H1 (cell line): ENCODE results near the gene GJB1. TPM values are rescaled to one million over a fixed set of nuclear protein-coding genes. Genes with fewer than 3 reads are reported as not detected.

Source experiments
- CTCF ChIA-PET: fragments of 300-600 bp; sonication (Branson Sonifier 250); formaldehyde crosslinking; loops from one replicate; lab custom pipeline; 2021; ENCODE audit not compliant: partially characterized antibody; lab: Charles Lee
- POLR2A ChIA-PET: fragments of 300-600 bp; sonication (Branson Sonifier 250); formaldehyde crosslinking; loops from one replicate; lab custom pipeline; 2021; ENCODE audit warnings: inconsistent platforms; ENCODE audit not compliant: partially characterized antibody; lab: Charles Lee
- DNase-seq, 2 experiments: peaks; one replicate each; pipeline versions ENCODE4 v3.0.0 to v3.0.0-alpha.2; 2010 to 2022; ENCODE audit warnings: low spot score in 2 of 2, low read depth in 1 of 2, mixed read lengths in 1 of 2
- FAIRE-seq: peaks from 2 replicates; lab custom pipeline; 2011; peaks lifted over from hg19 to GRCh38; lab: Jason Lieb, UNC
- H2AFZ ChIP-seq: 2 replicates; pipeline ENCODE4 v1.8.1; 2012; ENCODE audit warnings: low read length, inconsistent platforms
- H2AK5ac ChIP-seq: 2 replicates; pipeline ENCODE4 v1.6.1; 2013; ENCODE audit warnings: low read depth, low read length
- H2BK120ac ChIP-seq: replicated peaks from 2 replicates; pipeline ENCODE3; 2013; ENCODE audit warnings: low read depth, low read length, inconsistent platforms
- H2BK12ac ChIP-seq: 2 replicates; pipeline ENCODE4 v1.6.1; 2013; ENCODE audit warnings: low read depth, low read length
- H2BK15ac ChIP-seq: 2 replicates; pipeline ENCODE4 v1.6.1; 2013; ENCODE audit warnings: low read length
- H2BK20ac ChIP-seq: 2 replicates; pipeline ENCODE4 v1.6.1; 2013; ENCODE audit warnings: low read length
- H2BK5ac ChIP-seq: 2 replicates; pipeline ENCODE4 v1.6.1; 2013; ENCODE audit warnings: low read depth, low read length
- H3K14ac ChIP-seq: 2 replicates; pipeline ENCODE4 v1.6.1; 2013; ENCODE audit warnings: inconsistent platforms; ENCODE audit not compliant: insufficient read length
- H3K18ac ChIP-seq: 2 replicates; pipeline ENCODE4 v1.6.1; 2013; ENCODE audit warnings: low read length; ENCODE audit errors: extremely low read depth
- H3K23ac ChIP-seq: 2 replicates; pipeline ENCODE4 v1.6.1; 2013; ENCODE audit warnings: inconsistent platforms; ENCODE audit not compliant: insufficient read length
- H3K23me2 ChIP-seq: 2 replicates; pipeline ENCODE4 v1.6.1; 2013; ENCODE audit warnings: low read depth, low read length
- H3K27ac ChIP-seq: 2 replicates; pipeline ENCODE4 v1.6.1; 2011; ENCODE audit warnings: low read depth, low read length, inconsistent platforms
- H3K27me3 ChIP-seq, 4 experiments: replicated peaks in 1 of 4; 1 replicate in 1 of 4; 2 replicates in 3 of 4; pipeline versions ENCODE4 v1.6.1 to v1.8.1; 2011 to 2013; ENCODE audit warnings: low read length in 3 of 4, mild to moderate bottlenecking in 3 of 4, inconsistent platforms in 2 of 4, mixed read lengths in 2 of 4, moderate library complexity in 1 of 4; ENCODE audit not compliant: control insufficient read depth in 3 of 4, insufficient read depth in 3 of 4; ENCODE audit errors: extremely low read depth in 1 of 4
- H3K36me3 ChIP-seq, 4 experiments: 2 replicates each; pipeline versions ENCODE4 v1.6.1 to v1.8.1; 2011 to 2013; ENCODE audit warnings: mild to moderate bottlenecking in 4 of 4, low read length in 3 of 4, moderate library complexity in 2 of 4, control low read depth in 1 of 4, inconsistent platforms in 1 of 4; ENCODE audit not compliant: insufficient read depth in 4 of 4, control insufficient read depth in 2 of 4
- H3K4ac ChIP-seq: replicated peaks from 2 replicates; pipeline ENCODE3; 2013; ENCODE audit warnings: low read length, low read depth, mixed read lengths, inconsistent platforms; ENCODE audit not compliant: insufficient read length
- H3K4me1 ChIP-seq, 4 experiments: replicated peaks in 1 of 4; 1 replicate in 1 of 4; 2 replicates in 3 of 4; pipeline versions ENCODE4 v1.6.1 to v1.8.1; 2011 to 2013; ENCODE audit warnings: low read length in 3 of 4, inconsistent platforms in 2 of 4, mixed read lengths in 1 of 4; ENCODE audit not compliant: insufficient read depth in 4 of 4, control insufficient read depth in 3 of 4
- H3K4me2 ChIP-seq, 2 experiments: 2 replicates each; pipeline versions ENCODE4 v1.6.1 to v1.8.1; 2011 to 2013; ENCODE audit warnings: low read depth in 2 of 2, low read length in 2 of 2, control low read depth in 1 of 2, inconsistent platforms in 1 of 2, mild to moderate bottlenecking in 1 of 2; ENCODE audit not compliant: insufficient read depth in 1 of 2
- H3K4me3 ChIP-seq, 4 experiments: fragments of 200-600, 300-600 bp in 1 of 4; sonication (generic), shearing (Covaris generic), sonication (Bioruptor Twin) in 1 of 4; 2 replicates each; pipeline versions ENCODE4 v1.5.1 to v1.8.1; 2011 to 2016; ENCODE audit warnings: low read length in 4 of 4, low read depth in 3 of 4, control low read depth in 2 of 4, inconsistent platforms in 2 of 4, mild to moderate bottlenecking in 2 of 4, mixed read lengths in 1 of 4, moderate library complexity in 1 of 4; ENCODE audit not compliant: insufficient read depth in 2 of 4; ENCODE audit errors: extremely low read depth in 1 of 4
- H3K56ac ChIP-seq: replicated peaks from 2 replicates; pipeline ENCODE3; 2013; ENCODE audit warnings: low read depth, mild to moderate bottlenecking, mixed read lengths, low read length, inconsistent platforms; ENCODE audit not compliant: insufficient read length
- H3K79me1 ChIP-seq: 2 replicates; pipeline ENCODE4 v1.6.1; 2013; ENCODE audit warnings: low read depth, low read length, control low read depth
- H3K79me2 ChIP-seq, 2 experiments: 2 replicates each; pipeline versions ENCODE4 v1.6.1 to v1.8.1; 2012 to 2013; ENCODE audit warnings: low read length in 2 of 2, mild to moderate bottlenecking in 2 of 2, inconsistent platforms in 1 of 2; ENCODE audit not compliant: insufficient read depth in 2 of 2, control insufficient read depth in 1 of 2
- H3K9ac ChIP-seq, 4 experiments: replicated peaks in 1 of 4; 1 replicate in 1 of 4; 2 replicates in 3 of 4; pipeline versions ENCODE4 v1.6.1 to v1.8.1; 2011 to 2013; ENCODE audit warnings: low read depth in 3 of 4, low read length in 3 of 4, control low read depth in 2 of 4, mild to moderate bottlenecking in 2 of 4, moderate library complexity in 2 of 4, inconsistent platforms in 1 of 4; ENCODE audit errors: extremely low read depth in 1 of 4
- H3K9me3 ChIP-seq, 2 experiments: 2 replicates each; pipeline versions ENCODE4 v1.6.1 to v1.8.1; 2012 to 2013; ENCODE audit warnings: mild to moderate bottlenecking in 2 of 2, moderate library complexity in 2 of 2, control low read depth in 1 of 2, inconsistent platforms in 1 of 2, low read depth in 1 of 2, low read length in 1 of 2, mixed read lengths in 1 of 2; ENCODE audit not compliant: insufficient read depth in 2 of 2
- H4K20me1 ChIP-seq, 2 experiments: replicated peaks in 1 of 2; 2 replicates each; pipeline versions ENCODE3 to v1.8.1; 2011 to 2013; ENCODE audit warnings: inconsistent platforms in 2 of 2, low read length in 2 of 2, mild to moderate bottlenecking in 1 of 2; ENCODE audit not compliant: insufficient read depth in 2 of 2, control insufficient read depth in 1 of 2
- H4K5ac ChIP-seq: 2 replicates; pipeline ENCODE4 v1.6.1; 2013; ENCODE audit warnings: low read length, low read depth, mixed read lengths, inconsistent platforms; ENCODE audit not compliant: insufficient read length
- H4K8ac ChIP-seq: 2 replicates; pipeline ENCODE4 v1.8.0; 2013; ENCODE audit warnings: mild to moderate bottlenecking, moderate library complexity, low read length, inconsistent platforms; ENCODE audit not compliant: insufficient read depth; ENCODE audit errors: extremely low read depth
- H4K91ac ChIP-seq: replicated peaks from 2 replicates; pipeline ENCODE3; 2013; ENCODE audit warnings: low read length, mixed read lengths, inconsistent platforms; ENCODE audit not compliant: insufficient read length
- BRCA1 ChIP-seq: IDR thresholded peaks from 2 replicates; pipeline ENCODE4 v1.6.1; 2012; ENCODE audit warnings: low read depth, low read length, improper control_type of control experiment
- CEBPB ChIP-seq: IDR thresholded peaks from 2 replicates; pipeline ENCODE4 v1.6.1; 2012; ENCODE audit warnings: low read depth, low read length
- EP300 ChIP-seq, 2 experiments: IDR thresholded peaks; 1 replicate in 1 of 2; 2 replicates in 1 of 2; pipeline ENCODE4 v1.6.1; 2011 to 2012; ENCODE audit warnings: low read depth in 2 of 2, low read length in 2 of 2, mild to moderate bottlenecking in 2 of 2, borderline replicate concordance in 1 of 2, inconsistent platforms in 1 of 2, moderate library complexity in 1 of 2
- JUND ChIP-seq: IDR thresholded peaks from 2 replicates; pipeline ENCODE4 v1.6.1; 2011; ENCODE audit warnings: mild to moderate bottlenecking, improper control_type of control experiment, low read length
- NANOG ChIP-seq: IDR thresholded peaks from 2 replicates; pipeline ENCODE4 v1.6.1; 2011; ENCODE audit warnings: low read length, low read depth, mild to moderate bottlenecking, inconsistent platforms; ENCODE audit not compliant: insufficient read depth, poor library complexity, severe bottlenecking
- POLR2A ChIP-seq, 2 experiments: IDR thresholded peaks; 1 replicate in 1 of 2; 2 replicates in 1 of 2; pipeline ENCODE4 v1.6.1; 2011; ENCODE audit warnings: low read depth in 2 of 2, low read length in 2 of 2, mild to moderate bottlenecking in 2 of 2; ENCODE audit errors: control extremely low read depth in 1 of 2
- RAD21 ChIP-seq, 2 experiments: IDR thresholded peaks in 1 of 2; conservative IDR thresholded peaks in 1 of 2; 2 replicates each; pipeline ENCODE4 v1.6.1; 2011; ENCODE audit warnings: low read depth in 2 of 2, low read length in 2 of 2, improper control_type of control experiment in 1 of 2, inconsistent platforms in 1 of 2, mild to moderate bottlenecking in 1 of 2, moderate library complexity in 1 of 2
- TAF7 ChIP-seq: optimal IDR thresholded peaks from 2 replicates; pipeline ENCODE3; 2011; ENCODE audit warnings: low read depth, mild to moderate bottlenecking, inconsistent platforms, low read length, moderate library complexity, borderline replicate concordance
- ZNF274 ChIP-seq: IDR thresholded peaks from 2 replicates; pipeline ENCODE4 v1.7.0; 2012; ENCODE audit warnings: low read length, borderline replicate concordance; ENCODE audit errors: extremely low read depth
- WGBS, 2 experiments: shearing (Covaris generic) in 1 of 2; methylation state at CpG; one replicate each; pipeline versions ENCODE4 v1.1.6 to v1.1.7; 2013 to 2015; ENCODE audit warnings: low lambda C conversion rate in 2 of 2, mixed read lengths in 2 of 2, inconsistent platforms in 1 of 2, low coverage in 1 of 2, missing lambda C conversion rate in 1 of 2; ENCODE audit not compliant: insufficient replicate concordance in 2 of 2, insufficient coverage in 1 of 2, insufficient read length in 1 of 2; ENCODE audit errors: extremely low coverage in 1 of 2, missing lambda C conversion rate in 1 of 2; 5-methylcytosine and 5-hydroxymethylcytosine counted together
- polyA plus RNA-seq, 7 experiments: library from polyadenylated mRNA; depleted of rRNA in 3 of 7; stranded (reverse) in 5 of 7; unstranded in 2 of 7; fragments of >200 nt in 5 of 7; fragments of 200-250 nt in 2 of 7; gene quantifications; 1 replicate in 5 of 7; 2 replicates in 1 of 7; 4 replicates in 1 of 7; pipeline versions ENCODE4 v1.2.1 to v1.2.3, GENCODE V29; 2011 to 2013; ENCODE audit warnings: missing spikeins in 2 of 7, mixed read lengths in 2 of 7
- total RNA-seq: library from RNA; stranded (reverse); fragmentation: NEBNext Ultra II Directional; extraction: Animal tissue kit (Norgen Biotek cat#: 25700); gene quantifications from 2 replicates; pipeline ENCODE4 v1.2.1, GENCODE V29; 2021
- TF ChIP-seq, protein P1 (sequence below): IDR thresholded peaks from 2 replicates; pipeline ENCODE4 v1.6.1; 2011; ENCODE audit warnings: low read length, improper control_type of control experiment

Gene GJB1
- total and polyA plus RNA-seq, 2 of the 8 experiments (the other 6 are each of a cell fraction or from before 2014, with no cell fraction given): 0.14 TPM; not detected in 1

DNA sequence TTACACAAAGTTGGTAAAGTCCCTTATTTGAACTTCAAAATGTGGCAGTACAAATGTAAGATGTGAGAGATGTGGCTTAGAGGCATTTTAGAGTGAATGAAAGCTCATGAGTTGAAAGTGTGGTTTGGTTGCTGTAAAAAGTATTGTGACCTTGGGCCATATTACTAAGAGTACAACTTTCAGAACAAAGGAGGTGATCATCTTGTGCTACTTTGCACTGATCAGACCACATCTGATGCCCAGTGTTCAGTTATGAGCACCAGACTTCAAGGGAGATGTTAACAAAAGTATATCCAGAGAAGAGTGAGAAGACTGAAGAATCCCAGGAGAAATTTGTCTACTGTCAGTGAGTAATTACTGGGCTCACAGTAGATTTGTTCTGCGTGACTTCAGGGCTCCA lies 48.2 kb upstream of the GJB1 start:
- no peaks in the 10 kb centered on the region; the same call in 1 of the 2 replicates for H3K23me2 ChIP-seq
- no peaks in the 10 kb centered on the region for H3K36me3 ChIP-seq
- no peak overlapping the region for H4K8ac ChIP-seq
- H3K18ac ChIP-seq: no peak overlapping the region
- no peak overlapping the region for H3K56ac ChIP-seq
- no peak overlapping the region for H3K9ac ChIP-seq
- no peak for DNase-seq
- POLR2A ChIA-PET: no interaction called here
- H3K27ac ChIP-seq: no peak overlapping the region
- H3K79me2 ChIP-seq: no peaks in the 10 kb centered on the region
- no peak overlapping the region for H3K4me3 ChIP-seq
- H2BK120ac ChIP-seq: no peak overlapping the region
- H3K27me3 ChIP-seq: no peaks in the 10 kb centered on the region
- no peak overlapping the region for H3K4ac ChIP-seq
- 90% methylated on average over 1 of the region's 1 CpG; no CpG with 5 or more reads in 1 of the 2 experiments for WGBS, 2 experiments
- H2AFZ ChIP-seq: no peak overlapping the region
- H4K5ac ChIP-seq: no peak overlapping the region
- H2BK15ac ChIP-seq: no peak overlapping the region
- H3K23ac ChIP-seq: no peak overlapping the region
- H2BK5ac ChIP-seq: no peak overlapping the region
- H3K9me3 ChIP-seq: no peaks in the 10 kb centered on the region
- H3K79me1 ChIP-seq: no peaks in the 10 kb centered on the region
- H3K14ac ChIP-seq: no peak overlapping the region
- H2AK5ac ChIP-seq: no peak overlapping the region
- CTCF ChIA-PET: no interaction called here
- H3K4me1 ChIP-seq: peaks cover 0 to 4% (median 3%) of the 10 kb centered on the region in 4 experiments; a peak in 4 of 7 replicates
- no peak overlapping the region for H4K91ac ChIP-seq
- no peak overlapping the region for H2BK12ac ChIP-seq
- FAIRE-seq: no peak
- no peak overlapping the region for H2BK20ac ChIP-seq
- no peak overlapping the region for H3K4me2 ChIP-seq
- no peaks in the 10 kb centered on the region for H4K20me1 ChIP-seq
- TF ChIP-seq TAF7: no peak
- TF ChIP-seq CEBPB: no peak
- no peak for TF ChIP-seq BRCA1
- TF ChIP-seq, protein P1, sequence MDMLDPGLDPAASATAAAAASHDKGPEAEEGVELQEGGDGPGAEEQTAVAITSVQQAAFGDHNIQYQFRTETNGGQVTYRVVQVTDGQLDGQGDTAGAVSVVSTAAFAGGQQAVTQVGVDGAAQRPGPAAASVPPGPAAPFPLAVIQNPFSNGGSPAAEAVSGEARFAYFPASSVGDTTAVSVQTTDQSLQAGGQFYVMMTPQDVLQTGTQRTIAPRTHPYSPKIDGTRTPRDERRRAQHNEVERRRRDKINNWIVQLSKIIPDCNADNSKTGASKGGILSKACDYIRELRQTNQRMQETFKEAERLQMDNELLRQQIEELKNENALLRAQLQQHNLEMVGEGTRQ: no peak
- no peak for TF ChIP-seq NANOG
- TF ChIP-seq JUND: no peak
- TF ChIP-seq EP300 (IDR thresholded peaks at IDR 0.05; ENCODE audit: borderline replicate concordance in 1 of 2, low read depth in 2 of 2, low read length in 2 of 2): no peak
- TF ChIP-seq RAD21 (IDR thresholded peaks at IDR 0.05 in 1 of 2, conservative IDR thresholded peaks at IDR 0.05 in 1 of 2; ENCODE audit: low read depth in 2 of 2, low read length in 2 of 2): no peak
- TF ChIP-seq POLR2A (IDR thresholded peaks at IDR 0.05; ENCODE audit: control extremely low read depth in 1 of 2, low read depth in 2 of 2, low read length in 2 of 2): no peak
- no peak for TF ChIP-seq ZNF274
